A673 (cell line): ENCODE data around the gene DDX55.

ENCODE experiments used
- CTCF ChIP-seq: fragments of 300-800, 200-600 bp; sonication (generic); conservative IDR thresholded peaks from 2 replicates; pipeline ENCODE4 v1.5.1; 2017; ENCODE audit warnings: low read depth, mild to moderate bottlenecking, antibody characterized with exemption, low read length, moderate library complexity, mixed read lengths
- EZH2 ChIP-seq: fragments of 200-600 bp; sonication (generic); IDR thresholded peaks from 2 replicates; pipeline ENCODE4 v1.6.1; 2017; ENCODE audit warnings: borderline replicate concordance, low read depth, mild to moderate bottlenecking, mixed read lengths, antibody characterized with exemption, low read length; ENCODE audit not compliant: poor library complexity, severe bottlenecking

GRCh38 chr12:123643911-123644310, 42.0 kb downstream of the DDX55 start:
- TF ChIP-seq CTCF = no peak
- TF ChIP-seq EZH2 = no peak
